Measurements from ENCODE around the gene LIPC.

The LIPC gene

GRCh38 chr15:58390118-58390517 lies 41.7 kb upstream of the LIPC start:
- no peak for DNase-seq (ENCODE audit: extremely low read depth, low read depth)
- no peak for TF ChIP-seq CTCF (IDR thresholded peaks at IDR 0.05; ENCODE audit: low read depth, low read length)

DNA sequence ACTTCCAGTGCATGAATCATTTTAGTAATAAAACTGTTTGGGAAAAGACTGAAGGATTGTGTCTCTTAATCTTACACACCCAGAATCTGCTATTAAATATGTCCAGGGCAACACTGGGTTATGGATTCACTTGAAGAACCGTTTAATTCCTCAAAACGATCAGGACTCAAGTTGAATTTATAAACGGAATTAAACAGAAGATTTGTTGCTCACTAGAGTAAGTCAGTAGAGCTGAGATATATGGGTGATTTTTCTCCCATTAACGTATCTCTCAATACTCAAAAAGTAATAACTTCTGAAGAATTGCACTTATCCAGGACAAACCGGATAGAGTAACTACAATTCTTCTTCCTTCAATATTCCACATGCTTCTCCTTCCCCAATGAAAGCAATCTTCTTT lies 41.1 kb upstream of the LIPC start:
- no peak for DNase-seq (ENCODE audit: extremely low read depth, low read depth)
- TF ChIP-seq CTCF (IDR thresholded peaks at IDR 0.05; ENCODE audit: low read depth, low read length), result no peak

GRCh38 chr15:58391088-58391487 lies 40.7 kb upstream of the LIPC start:
- no peak for TF ChIP-seq CTCF (IDR thresholded peaks at IDR 0.05; ENCODE audit: low read depth, low read length)
- no peak for DNase-seq (ENCODE audit: extremely low read depth, low read depth)

DNA sequence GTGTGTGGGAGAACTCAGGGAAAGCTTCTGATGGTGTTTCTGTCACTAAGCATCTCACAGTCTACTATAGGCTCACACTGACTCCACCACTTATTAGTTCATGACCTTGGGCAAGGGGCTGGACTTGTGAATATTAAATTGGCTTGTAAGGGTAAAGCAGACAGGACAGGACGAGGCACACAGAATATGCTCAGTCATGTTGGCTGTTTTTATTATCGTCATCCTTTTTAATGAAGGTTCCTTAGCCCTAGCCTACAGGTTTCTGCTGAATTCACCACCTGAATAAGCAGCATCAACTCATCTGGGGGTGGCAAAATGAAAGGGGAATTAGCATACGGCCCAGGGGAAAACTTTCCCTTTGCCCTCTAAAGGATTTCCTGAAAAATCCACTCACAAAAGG lies 39.6 kb upstream of the LIPC start:
- no peak for DNase-seq (ENCODE audit: extremely low read depth, low read depth)
- TF ChIP-seq CTCF (IDR thresholded peaks at IDR 0.05; ENCODE audit: low read depth, low read length), result no peak

- DNase-seq (ENCODE audit: extremely low read depth, low read depth), result no peak
- no peak for TF ChIP-seq CTCF (IDR thresholded peaks at IDR 0.05; ENCODE audit: low read depth, low read length)
Observed at GRCh38 chr15:58392611-58393161, 39.1 kb upstream of the LIPC start.

GRCh38 chr15:58393241-58393662 lies 38.5 kb upstream of the LIPC start:
- TF ChIP-seq CTCF (IDR thresholded peaks at IDR 0.05; ENCODE audit: low read depth, low read length), result no peak
- no peak for DNase-seq (ENCODE audit: extremely low read depth, low read depth)

DNA sequence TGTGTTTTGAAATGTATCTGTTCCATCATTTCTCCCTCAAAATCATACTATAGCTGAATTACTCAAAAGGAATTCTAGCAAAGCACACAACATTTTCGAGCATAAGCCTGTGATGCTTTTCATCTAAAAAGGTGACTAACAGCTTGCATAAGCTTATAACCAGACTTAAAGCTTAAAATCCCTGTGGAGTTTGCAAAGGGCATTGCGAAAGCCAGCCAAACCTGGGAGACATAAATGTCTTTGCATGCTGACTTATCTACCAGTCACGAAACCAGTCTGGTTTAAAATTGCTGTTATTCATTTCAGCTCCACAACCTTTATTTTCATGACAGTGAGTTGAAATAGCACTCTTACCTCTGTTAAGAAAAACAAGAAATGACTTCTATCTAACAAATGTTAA lies 35.6 kb upstream of the LIPC start:
- TF ChIP-seq CTCF (IDR thresholded peaks at IDR 0.05; ENCODE audit: low read depth, low read length), result no peak
- DNase-seq (ENCODE audit: extremely low read depth, low read depth), result peak; percentile 83
